NCI-H2107 (cell line): ENCODE results near the gene LPO.

Experiments used
- DNase-seq: peaks from one replicate; lab custom pipeline; 2025; lab: John Stamatoyannopoulos, UW

Gene LPO

GRCh38 chr17:58277802-58278595, 39.6 kb downstream of the LPO start:
- no peak for DNase-seq

DNA sequence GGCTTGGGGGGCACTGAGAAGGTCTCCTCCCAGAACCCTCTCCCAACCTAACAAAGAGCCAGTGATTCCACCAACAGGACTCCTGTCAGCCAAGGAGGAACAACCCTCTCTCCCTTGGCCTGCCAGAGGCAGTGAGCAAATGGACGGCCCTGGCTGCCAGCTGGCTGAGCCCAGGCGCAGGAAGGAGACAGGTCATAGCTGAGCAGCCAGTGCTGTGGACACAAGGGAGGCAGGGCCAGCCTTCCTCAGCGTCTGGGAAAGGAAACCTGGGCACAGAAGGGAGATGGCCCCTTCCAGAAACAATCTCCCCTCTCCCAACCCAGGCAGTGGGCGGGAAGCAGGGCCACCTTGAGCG, 40.3 kb downstream of the LPO start:
- DNase-seq = no peak

DNA sequence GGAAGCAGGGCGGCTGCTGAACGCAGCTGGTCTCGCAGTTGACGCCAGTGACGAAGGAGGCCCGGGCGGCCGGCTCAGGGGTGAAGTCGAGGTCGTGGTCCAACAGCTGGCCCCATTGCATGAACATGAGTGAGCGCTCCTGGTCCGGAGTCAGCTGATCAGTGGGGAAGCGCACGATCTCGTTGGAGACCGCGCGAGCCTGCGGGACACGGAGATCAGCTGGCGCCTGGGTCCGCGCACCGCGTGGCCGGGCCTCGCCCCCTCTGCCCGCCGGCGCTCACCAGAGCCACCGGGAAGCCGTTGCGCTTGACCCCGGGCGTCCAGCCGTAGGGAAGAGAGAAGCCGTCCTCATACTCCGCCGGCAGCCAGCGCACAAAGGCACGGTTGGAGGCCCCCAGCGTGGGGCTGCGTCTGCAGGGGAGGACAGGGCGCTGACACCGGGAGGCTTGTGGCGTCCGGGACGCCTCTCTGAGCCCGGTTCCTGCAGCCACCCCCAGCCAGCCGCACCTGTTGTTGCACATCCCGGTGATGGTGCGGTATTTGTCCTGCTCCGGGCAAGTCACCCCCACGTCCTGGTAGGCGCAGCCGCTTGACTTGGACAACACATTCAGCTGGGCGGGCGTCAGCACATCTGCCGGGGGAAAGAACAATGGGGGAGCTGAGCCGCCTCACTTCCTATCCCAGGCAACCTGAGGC, 40.8 kb downstream of the LPO start:
- DNase-seq = no peak

- no peak for DNase-seq
These were observed 41.5 kb downstream of the LPO start for GRCh38 chr17:58279736-58280479.

- no peak for DNase-seq
These were observed 42.3 kb downstream of the LPO start, which contains the start of gene MPO for GRCh38 chr17:58280480-58281217. Gene MPO (minus strand): TSS chr17:58280935. CDS start chr17:58280758, 177 bp downstream.

- DNase-seq = no peak
These were observed 43.2 kb downstream of the LPO start for GRCh38 chr17:58281511-58282011.

- DNase-seq = no peak
These were observed 44.1 kb downstream of the LPO start for GRCh38 chr17:58282442-58282841.

DNA sequence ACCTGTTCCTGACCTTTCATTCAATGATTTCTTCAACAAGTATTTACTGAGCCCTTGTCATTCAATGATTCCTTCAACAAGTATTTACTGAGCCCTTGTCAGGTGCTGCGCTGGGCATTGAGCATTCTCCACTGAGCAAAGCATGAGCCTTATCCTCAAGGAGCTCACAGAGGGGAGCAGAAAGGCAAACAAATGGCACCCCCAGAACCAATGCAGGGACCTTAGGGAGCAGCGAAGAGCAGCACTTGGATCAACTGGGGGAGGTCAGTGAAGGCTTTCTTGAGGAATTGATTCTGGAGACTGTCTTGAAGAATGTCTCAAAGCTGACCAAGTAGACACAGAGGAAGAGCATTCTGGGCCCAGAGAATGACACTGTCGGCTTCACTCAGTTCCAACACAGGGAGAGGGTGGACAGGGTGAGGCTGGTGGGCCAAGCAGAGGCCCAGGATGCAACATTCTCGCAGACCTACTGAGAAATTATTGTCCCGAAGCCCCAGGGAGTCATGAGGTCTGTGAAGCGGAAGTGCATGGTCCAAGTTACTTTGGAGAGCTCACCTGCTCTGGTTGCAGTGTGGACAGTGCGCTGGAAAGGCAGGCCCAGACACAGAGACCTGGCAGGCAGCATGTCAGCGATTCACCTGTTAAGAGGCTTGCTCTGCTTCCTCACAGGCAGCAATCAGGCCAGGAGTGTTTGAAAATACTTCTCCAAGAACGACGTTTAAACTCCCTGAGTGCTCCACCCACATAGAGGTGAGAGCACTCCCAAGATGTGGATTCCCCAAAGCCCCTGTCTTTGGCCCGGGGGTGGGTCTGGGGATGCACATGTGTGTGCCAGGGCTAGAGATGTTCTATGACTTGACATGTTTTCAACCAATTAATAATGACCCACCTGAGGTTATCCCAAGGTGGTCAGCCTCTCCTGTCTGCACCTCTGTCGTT, 45.6 kb downstream of the LPO start:
- DNase-seq = no peak

DNA sequence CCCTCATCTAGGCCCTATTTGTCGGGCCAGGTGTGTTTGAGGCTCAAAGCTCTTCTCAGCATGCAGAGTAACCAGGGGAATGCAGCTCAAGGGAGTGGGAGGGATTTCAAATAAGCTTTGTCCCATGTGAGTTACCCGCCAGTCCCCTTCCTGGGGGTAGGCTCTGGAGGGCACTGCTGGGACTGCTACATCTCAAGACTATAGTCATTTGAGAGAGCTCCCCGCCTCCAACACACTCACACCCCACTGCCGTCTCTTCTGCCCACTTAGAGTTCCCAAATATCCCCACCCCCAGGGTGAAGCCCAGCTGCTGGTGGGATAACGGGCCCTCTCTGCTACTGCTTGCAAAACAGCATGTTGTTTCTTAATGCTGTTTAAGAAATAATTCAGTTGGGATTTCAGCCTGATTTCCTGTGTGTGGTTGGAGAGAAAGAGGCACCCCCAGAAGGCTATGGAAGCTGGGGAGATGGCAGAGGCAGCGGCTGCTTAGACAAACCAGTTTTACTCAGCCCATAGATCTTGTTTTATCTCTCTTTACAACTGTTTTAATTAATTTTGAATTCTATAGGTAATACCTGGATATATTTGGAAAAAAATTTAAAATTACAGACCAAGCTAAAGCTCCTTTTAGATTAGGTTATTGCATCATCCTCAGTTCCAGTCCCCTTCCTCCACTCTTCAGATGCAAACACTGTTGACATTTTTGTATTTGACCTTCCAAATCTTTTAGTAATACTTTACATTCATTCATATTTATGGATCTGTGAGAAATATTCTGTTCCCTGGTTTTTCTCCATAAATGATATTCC, 46.4 kb downstream of the LPO start:
- DNase-seq = no peak

GRCh38 chr17:58285422-58285810, 47.0 kb downstream of the LPO start:
- DNase-seq = no peak

DNA sequence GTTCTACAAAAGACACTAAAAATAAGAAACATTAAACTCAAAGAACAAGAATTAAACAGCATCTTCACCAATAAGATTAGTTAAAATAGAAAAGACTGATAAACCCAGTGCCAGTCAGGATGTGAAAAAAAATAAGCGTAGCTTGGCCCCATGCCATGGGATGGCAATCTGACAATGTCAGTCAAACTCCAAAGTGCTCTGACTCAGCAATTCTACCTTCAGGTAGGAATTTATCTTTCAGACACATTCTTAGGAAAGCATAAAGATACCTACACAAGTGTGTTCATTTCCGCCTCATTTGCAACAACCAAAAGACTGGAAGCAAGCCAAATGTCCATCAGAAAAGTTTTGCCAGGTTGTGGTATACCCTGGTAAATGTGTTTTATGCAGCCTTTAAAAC, 51.5 kb downstream of the LPO start:
- DNase-seq = no peak

- no peak for DNase-seq
These were observed 52.9 kb downstream of the LPO start for GRCh38 chr17:58291246-58291645.

DNA sequence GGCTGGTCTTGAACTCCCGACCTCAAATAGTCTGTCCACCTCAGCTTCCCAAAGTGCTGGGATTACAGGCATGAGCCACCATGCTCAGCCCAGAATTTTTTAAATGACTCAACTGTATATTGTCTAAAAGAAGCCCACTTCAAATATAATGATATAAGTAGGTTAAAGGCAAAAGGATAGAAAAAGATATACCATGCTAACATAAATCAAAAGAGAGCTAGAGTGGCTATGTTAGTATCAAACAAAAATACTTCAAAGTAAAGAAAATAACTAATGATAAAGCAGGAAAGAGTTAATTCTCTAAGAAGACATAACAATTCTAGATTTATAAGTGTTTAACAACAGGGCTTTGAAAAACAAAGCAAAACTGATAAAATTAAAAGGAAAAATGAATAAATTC, 55.6 kb downstream of the LPO start:
- no peak for DNase-seq

DNA sequence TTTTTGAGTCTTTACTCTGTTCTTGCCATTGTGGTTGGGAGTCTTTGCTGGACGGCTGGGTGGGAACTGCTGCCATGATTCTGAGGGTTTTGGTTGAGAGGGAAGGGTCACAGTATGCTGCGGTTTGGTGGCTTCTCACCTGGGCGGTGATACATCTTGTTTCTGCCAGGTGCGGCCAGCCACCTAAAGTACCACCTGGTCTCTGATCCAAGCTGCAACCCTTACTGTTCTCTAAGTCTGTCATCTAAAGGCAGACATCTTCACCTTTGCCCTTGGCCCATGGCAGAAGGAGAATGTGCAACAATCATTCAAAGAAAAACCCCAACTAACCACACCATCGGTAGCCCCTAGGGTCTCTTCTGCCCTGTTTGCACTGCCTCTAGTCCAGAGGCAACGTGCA, 62.0 kb downstream of the LPO start:
- no peak for DNase-seq

- no peak for DNase-seq
These were observed 63.2 kb downstream of the LPO start for GRCh38 chr17:58301504-58302150.

- no peak for DNase-seq
These were observed 64.0 kb downstream of the LPO start for GRCh38 chr17:58302171-58302918.

DNA sequence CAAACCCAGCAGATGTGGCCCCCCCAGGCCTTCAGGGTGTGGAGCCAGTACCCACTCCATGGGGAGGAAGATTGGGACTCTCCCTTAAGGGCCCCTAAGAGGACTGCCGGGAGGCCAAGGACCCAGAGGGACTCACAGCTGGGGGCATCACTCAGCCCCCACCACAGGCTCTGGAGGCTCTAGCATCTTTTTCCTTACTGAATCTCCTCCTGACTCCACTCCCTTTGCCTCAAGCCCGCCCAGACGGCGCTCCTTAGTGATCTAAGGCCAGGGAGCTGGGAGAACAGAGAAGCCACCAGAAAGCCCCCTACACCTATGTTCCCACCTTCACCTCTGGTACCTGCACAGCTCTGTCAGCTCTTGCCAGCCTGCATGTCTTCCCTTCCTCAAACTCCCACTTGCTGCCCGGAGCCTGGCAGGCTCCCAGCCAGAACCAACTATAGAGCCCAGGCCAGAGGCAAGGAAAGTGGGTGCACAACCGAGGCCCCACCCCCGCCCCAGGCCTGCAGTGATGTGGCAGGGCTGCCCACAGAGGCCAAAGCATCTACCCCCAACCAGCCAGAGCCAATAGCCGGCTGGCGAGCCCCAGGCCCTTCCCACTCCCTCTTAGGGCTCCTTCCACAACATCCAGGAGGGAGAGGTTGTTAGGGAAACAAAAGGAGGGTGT, 64.7 kb downstream of the LPO start:
- no peak for DNase-seq
